ENCODE measurements around the gene SDHC. TPM values are rescaled to one million over a fixed set of nuclear protein-coding genes. Genes with fewer than 3 reads are reported as not detected.
A peak's percentile ranks its signal among the peaks of the same experiment; 100 is the strongest.

The SDHC gene
- total and polyA plus RNA-seq, 8 donors, result 18.2 to 91.4 (median 56.3) TPM

- intact Hi-C loops (cut with DNase I), result no loop called here
- no peak for DNase-seq
- Histone ChIP-seq H3K4me1 (peaks cover 0 to 13% (median 0%) of the 10 kb centered on the region in 3 donors), H3K9me3 (no peaks in the 10 kb centered on the region), H3K27ac (no peak overlapping the region), H3K4me3 (no peak overlapping the region), H3K36me3 (no peaks in the 10 kb centered on the region), H3K27me3 (no peaks in the 10 kb centered on the region)
- FAIRE-seq, result no peak
- no peak for TF ChIP-seq CTCF (IDR thresholded peaks at IDR 0.05)
- WGBS, 2 donors, result 77 to 85% methylated on average over 4 of the region's 4 CpGs
- no peak for ATAC-seq
Measured at GRCh38 chr1:161300478-161300877, 13.7 kb upstream of the SDHC start.

- H3K27ac ChIP-seq, result peak overlapping the region in 2 of 4 donors; percentile 13 to 37
- FAIRE-seq (no peak), ATAC-seq (peak; percentile 2 to 15 (median 6)), DNase-seq (peak in 2 of 6 donors; percentile 16 to 34)
- H3K27me3 ChIP-seq, result no peaks in the 10 kb centered on the region
- peaks cover 0 to 13% (median 0%) of the 10 kb centered on the region in 3 donors for H3K4me1 ChIP-seq
- WGBS, 2 donors, result 14% methylated on average over 17 of the region's 17 CpGs
- no peaks in the 10 kb centered on the region for H3K9me3 ChIP-seq
- H3K36me3 ChIP-seq, result no peaks in the 10 kb centered on the region
- intact Hi-C loops (cut with DNase I), result no loop called here
- H3K4me3 ChIP-seq, result peak overlapping the region; percentile 45 to 71 (median 70)
- no peak for TF ChIP-seq CTCF (IDR thresholded peaks at IDR 0.05)
Measured at GRCh38 chr1:161304927-161305866, 9.0 kb upstream of the SDHC start.

DNA sequence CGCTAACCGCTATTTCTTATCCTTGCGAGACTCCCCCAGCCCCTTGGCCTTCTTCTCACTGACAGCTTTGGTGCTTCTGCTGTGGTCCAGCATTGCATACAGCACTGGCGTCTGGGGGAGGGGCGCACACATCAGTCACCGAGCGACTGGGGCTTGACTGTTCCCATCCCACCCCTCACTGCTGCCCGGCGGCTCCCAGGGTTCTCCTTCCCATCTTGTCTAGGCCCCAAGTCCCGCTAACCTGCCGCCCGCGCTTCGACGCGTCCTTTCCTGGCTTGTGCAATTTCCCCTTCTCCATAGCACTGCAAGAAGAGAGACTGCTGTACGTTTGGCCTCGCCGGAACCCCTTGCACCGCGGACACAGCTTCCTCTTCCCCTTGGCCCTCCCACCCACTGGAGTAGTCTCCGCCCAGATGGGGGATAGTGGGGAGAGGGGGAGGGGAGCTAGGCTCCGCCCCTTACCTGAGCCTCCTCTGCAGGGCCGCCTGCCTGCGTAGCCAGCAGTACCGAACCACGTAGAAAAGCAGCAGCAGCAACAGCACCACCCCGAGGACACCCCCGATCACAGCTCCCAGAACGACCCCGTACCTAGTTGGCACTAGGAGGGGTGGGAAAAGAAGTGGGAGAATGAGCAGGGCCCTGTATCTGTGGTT, 8.2 kb upstream of the SDHC start:
- intact Hi-C loops (cut with DNase I), result no loop called here
- no peaks in the 10 kb centered on the region for H3K36me3 ChIP-seq
- DNase-seq (peak; percentile 86 to 93 (median 88)), ATAC-seq (peak; percentile 97 to 99 (median 99)), FAIRE-seq (no peak)
- no peaks in the 10 kb centered on the region for H3K9me3 ChIP-seq
- TF ChIP-seq CTCF (IDR thresholded peaks at IDR 0.05), result peak in 1 of 4 donors; percentile 11
- WGBS, 2 donors, result 2 to 3% methylated on average over 30 to 31 of the region's 31 CpGs
- peak overlapping the region; percentile 45 to 71 (median 70) for H3K4me3 ChIP-seq
- peaks cover 0 to 13% (median 0%) of the 10 kb centered on the region in 3 donors for H3K4me1 ChIP-seq
- no peaks in the 10 kb centered on the region for H3K27me3 ChIP-seq
- peak overlapping the region in 2 of 4 donors; percentile 13 to 37 for H3K27ac ChIP-seq

DNA sequence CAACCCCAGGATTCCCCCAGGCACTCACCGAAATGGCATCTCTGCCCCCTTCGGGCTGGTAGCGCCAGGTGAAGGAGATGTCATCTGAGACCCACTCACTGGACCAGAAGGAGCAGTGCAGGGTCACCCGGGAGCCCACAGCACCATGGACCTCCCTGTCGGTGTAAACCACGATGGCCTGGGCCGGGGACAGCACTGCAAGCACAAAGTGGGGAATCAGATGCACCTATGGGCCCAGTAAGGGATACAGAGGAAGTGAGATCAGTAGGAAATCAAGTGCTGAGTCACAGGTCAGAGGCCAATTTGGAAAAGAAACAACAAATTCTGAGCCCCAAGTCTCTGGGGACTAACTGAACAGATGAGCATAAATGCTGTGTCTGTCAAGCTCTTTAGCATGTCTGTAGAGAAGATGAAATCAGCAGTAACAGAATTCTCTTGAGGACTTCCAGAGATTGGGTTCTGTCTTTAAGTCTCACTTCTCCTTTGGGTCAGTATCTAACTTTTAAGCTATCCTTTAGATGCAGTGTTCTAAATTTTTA, 6.9 kb upstream of the SDHC start:
- ATAC-seq, result peak in 1 of 4 donors; percentile 3
- Histone ChIP-seq H3K27ac (peak overlapping the region in 1 of 4 donors; percentile 21), H3K27me3 (no peaks in the 10 kb centered on the region), H3K36me3 (no peaks in the 10 kb centered on the region), H3K4me3 (no peak overlapping the region), H3K4me1 (peaks cover 0 to 13% (median 0%) of the 10 kb centered on the region in 3 donors), H3K9me3 (no peaks in the 10 kb centered on the region)
- 90 to 91% methylated on average over 7 of the region's 7 CpGs for WGBS, 2 donors
- intact Hi-C loops (cut with DNase I), result no loop called here
- no peak for FAIRE-seq
- TF ChIP-seq CTCF (IDR thresholded peaks at IDR 0.05), result no peak
- DNase-seq, result peak in 2 of 6 donors; percentile 19 to 26
